HL-60 (cell line): ENCODE data around the gene PTGFR.

Experiments
- DNase-seq, 2 experiments: peaks; one replicate each; pipeline ENCODE4 v3.0.0-alpha.2; 2010 to 2020; ENCODE audit warnings: low read depth in 1 of 2, low spot score in 1 of 2
- H3K27ac ChIP-seq: fragments of 250-450 bp; sonication (Bioruptor Pico); replicated peaks from 2 replicates; pipeline ENCODE4 v1.5.1; 2020; ENCODE audit warnings: mild to moderate bottlenecking, moderate library complexity
- H3K27me3 ChIP-seq: fragments of 250-450 bp; sonication (Bioruptor Pico); 2 replicates; pipeline ENCODE4 v1.5.1; 2021; ENCODE audit warnings: mild to moderate bottlenecking, moderate library complexity; ENCODE audit not compliant: insufficient read depth, poor library complexity, severe bottlenecking
- H3K4me3 ChIP-seq: replicated peaks from 2 replicates; pipeline ENCODE4 v1.5.1; 2011; ENCODE audit warnings: mild to moderate bottlenecking, control low read depth, low read length; ENCODE audit not compliant: insufficient read depth
- CTCF ChIP-seq: IDR thresholded peaks from one replicate; pipeline ENCODE4 v1.5.1; 2011; ENCODE audit warnings: low read length, control low read depth, inconsistent platforms; ENCODE audit not compliant: insufficient read depth
- GABPA ChIP-seq: IDR thresholded peaks from 2 replicates; pipeline ENCODE4 v1.6.1; 2012; ENCODE audit warnings: low read depth
- POLR2AphosphoS5 ChIP-seq: IDR thresholded peaks from 2 replicates; pipeline ENCODE4 v1.6.1; 2012; ENCODE audit warnings: low read depth
- REST ChIP-seq: IDR thresholded peaks from 2 replicates; pipeline ENCODE4 v1.6.1; 2012; ENCODE audit warnings: low read depth; ENCODE audit not compliant: insufficient replicate concordance
- SPI1 ChIP-seq: IDR thresholded peaks from 2 replicates; pipeline ENCODE4 v1.6.1; 2012; ENCODE audit warnings: low read depth, mild to moderate bottlenecking, borderline replicate concordance

Gene PTGFR

GRCh38 chr1:78497201-78497600 is 6.4 kb downstream of the PTGFR start:
- Histone ChIP-seq H3K27ac (no peak overlapping the region), H3K4me3 (no peak overlapping the region), H3K27me3 (no peaks in the 10 kb centered on the region)
- TF ChIP-seq CTCF = no peak
- no peak for TF ChIP-seq GABPA
- no peak for TF ChIP-seq SPI1
- TF ChIP-seq REST = no peak
- TF ChIP-seq POLR2AphosphoS5 = no peak
- no peak for DNase-seq

DNA sequence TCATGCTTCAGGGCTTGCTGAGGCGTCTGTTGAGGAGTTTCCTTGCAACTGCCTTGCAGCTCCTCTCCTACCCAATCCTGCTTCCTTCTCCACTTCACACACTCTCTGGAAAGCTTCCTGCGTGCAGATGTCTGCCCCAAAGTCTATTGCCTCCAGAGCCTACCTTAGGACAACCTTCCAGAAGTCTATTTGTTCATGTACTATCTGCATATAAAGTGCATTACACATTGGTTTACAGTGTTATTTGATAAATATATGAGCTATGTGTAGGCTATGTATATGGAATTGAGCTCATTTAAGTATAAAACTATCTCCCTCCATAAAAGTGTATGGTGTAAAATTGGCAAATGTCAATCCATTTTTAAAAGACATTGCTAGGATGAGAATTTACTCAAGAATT is 9.8 kb downstream of the PTGFR start:
- H3K4me3 ChIP-seq = no peak overlapping the region
- TF ChIP-seq GABPA (no peak), CTCF (no peak), REST (no peak), POLR2AphosphoS5 (no peak), SPI1 (no peak)
- no peaks in the 10 kb centered on the region for H3K27me3 ChIP-seq
- DNase-seq = no peak
- H3K27ac ChIP-seq = no peak overlapping the region

DNA sequence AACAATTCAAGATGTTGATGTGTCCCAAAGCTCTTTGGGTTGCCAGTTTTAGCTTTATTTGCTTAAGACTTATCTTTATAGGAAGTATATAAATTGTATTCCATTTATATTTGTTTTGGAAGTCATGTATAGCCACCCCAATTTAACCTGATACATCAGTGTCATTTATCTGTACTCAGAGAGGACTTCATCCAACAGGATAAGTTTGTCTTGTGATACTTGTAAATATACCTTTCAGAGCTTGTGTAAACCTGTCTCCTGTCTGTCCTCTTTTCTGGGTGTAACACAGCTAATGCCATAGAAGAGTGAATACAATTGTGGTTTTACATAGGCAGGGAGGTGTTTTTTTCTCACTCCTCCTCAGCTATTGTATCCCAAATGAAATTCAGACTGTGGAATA is 10.4 kb downstream of the PTGFR start:
- no peak for TF ChIP-seq POLR2AphosphoS5
- no peak overlapping the region for H3K4me3 ChIP-seq
- no peak for DNase-seq
- H3K27ac ChIP-seq = no peak overlapping the region
- no peaks in the 10 kb centered on the region for H3K27me3 ChIP-seq

GRCh38 chr1:78511334-78511733 is 20.6 kb downstream of the PTGFR start:
- DNase-seq = no peak
- H3K4me3 ChIP-seq = no peak overlapping the region
- TF ChIP-seq SPI1 (no peak), REST (no peak), POLR2AphosphoS5 (no peak)
- H3K27ac ChIP-seq = no peak overlapping the region
- H3K27me3 ChIP-seq = no peaks in the 10 kb centered on the region
